Posterior vena cava (tissue), 2 donors: ENCODE data around the gene TMCC3. TPM values are rescaled to one million over a fixed set of nuclear protein-coding genes. Genes with fewer than 3 reads are reported as not detected.
"Not testable (repeated sequence)": the region's sequence is repeated elsewhere in the genome, so short reads cannot be mapped to it uniquely, and the experiment has no call there.

ENCODE experiments used
- DNase-seq: peaks from one replicate; pipeline ENCODE4 v3.0.0-alpha.2; 2020; ENCODE audit warnings: low spot score
- intact Hi-C, 2 donors: fragments of 100-400 bp; cut with DNase I; formaldehyde crosslinking; loops; one replicate each; pipeline versions ENCODE4 v1.14.1 to v1.14.2; 2022 to 2023
- long read RNA-seq, 2 donors: library from polyadenylated mRNA; unstranded; transcript quantifications; one replicate each; pipeline ENCODE4 v2.0.0, GENCODE V29; 2020 to 2021
- total RNA-seq, 2 donors: library from RNA; stranded (reverse); fragmentation: NEBNext Ultra II Directional; extraction: Animal tissue kit (Norgen Biotek cat#: 25700); gene quantifications; one replicate each; pipeline ENCODE4 v1.2.1, GENCODE V29; 2021
- donor health status: DM: yes; HTN: yes; CAD: no.
- donor health status: DM: yes; HTN: yes; CAD: no.

Gene TMCC3
- 10 to 100 TPM; 10.3 to 21.2 TPM for total RNA-seq
- long read RNA-seq, donor 1, full-length matches to known transcripts = 1 of 7 reads
- long read RNA-seq, donor 1, partial matches to known transcripts = 1 of 7 reads
- long read RNA-seq, donor 1, other reads (novel, unspliced or antisense) = 5 of 7 reads
- long read RNA-seq, donor 2, full-length matches to known transcripts = 2 of 5 reads
- long read RNA-seq, donor 2, partial matches to known transcripts = 1 of 5 reads
- long read RNA-seq, donor 2, other reads (novel, unspliced or antisense) = 2 of 5 reads

GRCh38 chr12:94650143-94651056, at the start of gene TMCC3:
Gene TMCC3, minus strand, starts transcription at chr12:94650557. Its CDS starts 127 bp downstream, at chr12:94650430.
- peak; percentile 85 for DNase-seq
- intact Hi-C loops = no loop called here

- intact Hi-C loops = loop anchor here in 1 of 2 donors (5.0 kb wide), 1 partner anchor 552 kb away; the partner anchor contains the start of gene PLXNC1
- DNase-seq = no peak
Observed at GRCh38 chr12:94699801-94700200, 49.4 kb upstream of the TMCC3 start.

- intact Hi-C loops = no loop called here
Observed at GRCh38 chr12:94698578-94698977, 48.2 kb upstream of the TMCC3 start.

GRCh38 chr12:94697631-94698030, 47.3 kb upstream of the TMCC3 start:
- DNase-seq = no peak

More at GRCh38 chr12:94698578-94698977, 48.2 kb upstream of the TMCC3 start:
- no peak for DNase-seq

GRCh38 chr12:94694732-94695131, 44.4 kb upstream of the TMCC3 start:
- intact Hi-C loops = no loop called here
- DNase-seq = no peak

More at GRCh38 chr12:94697631-94698030, 47.3 kb upstream of the TMCC3 start:
- intact Hi-C loops = no loop called here

GRCh38 chr12:94692826-94693225, 42.5 kb upstream of the TMCC3 start:
- DNase-seq, intact Hi-C loops: not testable (repeated sequence)

- DNase-seq = no peak
- intact Hi-C loops = no loop called here
Observed at GRCh38 chr12:94690198-94690771, 39.9 kb upstream of the TMCC3 start.

- no peak for DNase-seq
- intact Hi-C loops = no loop called here
Observed at GRCh38 chr12:94689646-94690036, 39.3 kb upstream of the TMCC3 start.

- DNase-seq = no peak
- intact Hi-C loops = no loop called here
Observed at GRCh38 chr12:94689002-94689645, 38.8 kb upstream of the TMCC3 start.

GRCh38 chr12:94687891-94688290, 37.5 kb upstream of the TMCC3 start:
- intact Hi-C loops = no loop called here
- no peak for DNase-seq

- DNase-seq = no peak
- intact Hi-C loops = no loop called here
Observed at GRCh38 chr12:94686834-94687628, 36.7 kb upstream of the TMCC3 start.

GRCh38 chr12:94684416-94685142, 34.2 kb upstream of the TMCC3 start:
- DNase-seq = no peak
- intact Hi-C loops = no loop called here

GRCh38 chr12:94679554-94680195, 29.3 kb upstream of the TMCC3 start:
- DNase-seq = no peak
- intact Hi-C loops = no loop called here

GRCh38 chr12:94678849-94679248, 28.5 kb upstream of the TMCC3 start:
- no peak for DNase-seq
- intact Hi-C loops = no loop called here

GRCh38 chr12:94678379-94678778, 28.0 kb upstream of the TMCC3 start:
- no peak for DNase-seq
- intact Hi-C loops = no loop called here

GRCh38 chr12:94677778-94678177, 27.4 kb upstream of the TMCC3 start:
- DNase-seq = no peak

GRCh38 chr12:94676922-94677321, 26.6 kb upstream of the TMCC3 start:
- intact Hi-C loops = no loop called here
- no peak for DNase-seq

More at GRCh38 chr12:94677778-94678177, 27.4 kb upstream of the TMCC3 start:
- intact Hi-C loops = no loop called here
